ELR (cell line): Measurements from ENCODE around the gene ZNF576.
A peak's percentile ranks its signal among the peaks of the same experiment; 100 is the strongest.
"Not testable (repeated sequence)": the region's sequence is repeated elsewhere in the genome, so short reads cannot be mapped to it uniquely, and the experiment has no call there.

Experiments used
- DNase-seq: peaks from one replicate; pipeline ENCODE4 v3.0.0-alpha.2; 2015; ENCODE audit warnings: low read depth

The ZNF576 gene

GRCh38 chr19:43575156-43575950, 21.0 kb upstream of the ZNF576 start, which contains the start of the genes PINLYP and XRCC1:
TSS of gene PINLYP (plus strand) at chr19:43575801. CDS start at chr19:43577192, 1,391 bp downstream.
TSS of gene XRCC1 (minus strand) at chr19:43575527. CDS start at chr19:43575458, 69 bp downstream.
- DNase-seq = peak; percentile 99

- DNase-seq = no peak
These were observed 20.2 kb upstream of the ZNF576 start for GRCh38 chr19:43575955-43576878.

- no peak for DNase-seq
These were observed 17.6 kb upstream of the ZNF576 start for GRCh38 chr19:43578787-43579186.

GRCh38 chr19:43581467-43581866, 14.9 kb upstream of the ZNF576 start:
- DNase-seq = no peak

- DNase-seq = no peak
These were observed 13.9 kb upstream of the ZNF576 start for GRCh38 chr19:43582495-43582894.

- DNase-seq = no peak
These were observed 11.9 kb upstream of the ZNF576 start for GRCh38 chr19:43584484-43584883.

- DNase-seq = no peak
These were observed 10.0 kb upstream of the ZNF576 start for GRCh38 chr19:43586346-43586745.

- not testable (repeated sequence) for DNase-seq
These were observed 9.4 kb upstream of the ZNF576 start for GRCh38 chr19:43587029-43587428.

GRCh38 chr19:43589277-43589676, 7.1 kb upstream of the ZNF576 start:
- no peak for DNase-seq

- DNase-seq = no peak
These were observed 6.7 kb upstream of the ZNF576 start for GRCh38 chr19:43589678-43590077.

GRCh38 chr19:43591904-43592772, 4.3 kb upstream of the ZNF576 start:
- no peak for DNase-seq

GRCh38 chr19:43592800-43593350, 3.5 kb upstream of the ZNF576 start:
- DNase-seq = no peak

GRCh38 chr19:43594081-43594697, 2.2 kb upstream of the ZNF576 start:
- no peak for DNase-seq

GRCh38 chr19:43594710-43595604, 1.4 kb upstream of the ZNF576 start:
- DNase-seq = peak; percentile 71

- no peak for DNase-seq
These were observed 793 bp upstream of the ZNF576 start for GRCh38 chr19:43595605-43595998.

GRCh38 chr19:43596842-43597461, 557 bp downstream of the ZNF576 start:
- DNase-seq = peak; percentile 40

GRCh38 chr19:43597876-43598275, 1.5 kb downstream of the ZNF576 start:
- DNase-seq = no peak

- no peak for DNase-seq
These were observed 2.2 kb downstream of the ZNF576 start for GRCh38 chr19:43598445-43599240.
